HG02642 (cell line): Measurements from ENCODE around the gene LYRM4.

Source experiments
- ATAC-seq: cut with Tn5 transposase; IDR thresholded peaks from one replicate; pipeline ENCODE4 v1.9.1; 2021; ENCODE audit warnings: mild to moderate bottlenecking; ENCODE audit not compliant: unreplicated experiment, poor library complexity

Gene LYRM4

GRCh38 chr6:5085648-5086293 is 175.0 kb downstream of the LYRM4 start:
- ATAC-seq, result peak; percentile 25

- ATAC-seq, result peak; percentile 60
Observed at GRCh38 chr6:5084781-5085647, 175.7 kb downstream of the LYRM4 start, which contains the start of gene PPP1R3G. PPP1R3G (plus strand) TSS chr6:5085341; CDS start chr6:5085486, 145 bp downstream.

- ATAC-seq, result peak; percentile 41
Observed at GRCh38 chr6:5084360-5084780, 176.4 kb downstream of the LYRM4 start.

- no peak for ATAC-seq
Observed at GRCh38 chr6:5083813-5084359, 176.9 kb downstream of the LYRM4 start.

GRCh38 chr6:5083307-5083583 is 177.5 kb downstream of the LYRM4 start:
- ATAC-seq, result no peak

GRCh38 chr6:5082487-5083306 is 178.1 kb downstream of the LYRM4 start:
- ATAC-seq, result no peak

GRCh38 chr6:5081955-5082354 is 178.8 kb downstream of the LYRM4 start:
- ATAC-seq, result no peak

- no peak for ATAC-seq
Observed at GRCh38 chr6:5081182-5081581, 179.6 kb downstream of the LYRM4 start.

GRCh38 chr6:5080574-5080973 is 180.2 kb downstream of the LYRM4 start:
- no peak for ATAC-seq

GRCh38 chr6:5079692-5080091 is 181.1 kb downstream of the LYRM4 start:
- ATAC-seq, result no peak

- ATAC-seq, result no peak
Observed at GRCh38 chr6:5078121-5078669, 182.6 kb downstream of the LYRM4 start.

GRCh38 chr6:5076931-5077330 is 183.8 kb downstream of the LYRM4 start:
- ATAC-seq, result no peak

GRCh38 chr6:5073992-5074391 is 186.8 kb downstream of the LYRM4 start:
- ATAC-seq, result no peak

GRCh38 chr6:5072440-5072839 is 188.3 kb downstream of the LYRM4 start:
- no peak for ATAC-seq

- no peak for ATAC-seq
Observed at GRCh38 chr6:5071216-5071615, 189.5 kb downstream of the LYRM4 start.

GRCh38 chr6:5068153-5068751 is 192.5 kb downstream of the LYRM4 start:
- ATAC-seq, result no peak

- ATAC-seq, result no peak
Observed at GRCh38 chr6:5067305-5067704, 193.4 kb downstream of the LYRM4 start.

- ATAC-seq, result no peak
Observed at GRCh38 chr6:5066456-5067093, 194.2 kb downstream of the LYRM4 start.

- ATAC-seq, result no peak
Observed at GRCh38 chr6:5063617-5064016, 197.1 kb downstream of the LYRM4 start.

- ATAC-seq, result no peak
Observed at GRCh38 chr6:5061152-5061551, 199.6 kb downstream of the LYRM4 start.
